DOHH2 (cell line): ENCODE data around the gene RALA.

Experiments
- H3F3A ChIP-seq: fragments of 200-600 bp; sonication (generic), shearing (Covaris generic); 2 replicates; pipeline ENCODE4 v1.6.0; 2016; ENCODE audit warnings: antibody characterized with exemption, mild to moderate bottlenecking; ENCODE audit not compliant: control insufficient read depth, insufficient read depth
- H3K27ac ChIP-seq: fragments of 200-600 bp; sonication (generic); 2 replicates; pipeline ENCODE4 v1.5.1; 2014; ENCODE audit warnings: low read depth, mild to moderate bottlenecking, low read length, moderate library complexity
- H3K27me3 ChIP-seq: fragments of 200-600 bp; sonication (generic); 2 replicates; pipeline ENCODE4 v1.6.1; 2014; ENCODE audit warnings: mild to moderate bottlenecking, low read length, mixed read lengths; ENCODE audit not compliant: control insufficient read depth
- H3K36me3 ChIP-seq: fragments of 200-600 bp; sonication (generic); 2 replicates; pipeline ENCODE4 v1.6.1; 2014; ENCODE audit warnings: mild to moderate bottlenecking, low read length, moderate library complexity, mixed read lengths; ENCODE audit not compliant: control insufficient read depth
- H3K4me1 ChIP-seq: fragments of 200-600 bp; sonication (generic); 2 replicates; pipeline ENCODE4 v1.6.1; 2014; ENCODE audit warnings: mild to moderate bottlenecking, low read length, mixed read lengths; ENCODE audit not compliant: control insufficient read depth
- H3K4me2 ChIP-seq: fragments of 200-600 bp; sonication (generic); 2 replicates; pipeline ENCODE4 v1.6.0; 2014; ENCODE audit warnings: mild to moderate bottlenecking, low read length, moderate library complexity
- H3K4me3 ChIP-seq: fragments of 200-600 bp; sonication (generic); 2 replicates; pipeline ENCODE4 v1.5.1; 2014; ENCODE audit warnings: mild to moderate bottlenecking, low read length, mixed read lengths
- H3K79me2 ChIP-seq: fragments of 200-600 bp; sonication (generic); 2 replicates; pipeline ENCODE4 v1.6.1; 2014; ENCODE audit warnings: mild to moderate bottlenecking, low read length, mixed read lengths; ENCODE audit not compliant: control insufficient read depth
- H3K9me2 ChIP-seq: fragments of 200-600 bp; sonication (generic); replicated peaks from 2 replicates; pipeline ENCODE4 v1.6.1; 2014; ENCODE audit warnings: mild to moderate bottlenecking, low read length, mixed read lengths; ENCODE audit not compliant: control insufficient read depth
- H3K9me3 ChIP-seq: fragments of 200-600 bp; sonication (generic); 2 replicates; pipeline ENCODE4 v1.6.1; 2014; ENCODE audit warnings: antibody characterized with exemption, low read length, mixed read lengths; ENCODE audit not compliant: control insufficient read depth, insufficient read depth
- H4K20me1 ChIP-seq: fragments of 200-600 bp; sonication (generic); 2 replicates; pipeline ENCODE4 v1.6.0; 2014; ENCODE audit warnings: low read depth, mild to moderate bottlenecking, antibody characterized with exemption, low read length, moderate library complexity; ENCODE audit not compliant: control insufficient read depth, insufficient read depth
- EZH2phosphoT487 ChIP-seq: fragments of 200-600 bp; sonication (generic); IDR thresholded peaks from 2 replicates; pipeline ENCODE4 v1.6.1; 2017; ENCODE audit warnings: borderline replicate concordance, mild to moderate bottlenecking, antibody characterized with exemption, low read length, moderate library complexity, mixed read lengths
- TF ChIP-seq, protein P1 (sequence below): fragments of 200-600 bp; sonication (generic); IDR thresholded peaks from one replicate; pipeline ENCODE4 v1.5.1; 2014; ENCODE audit warnings: antibody characterized with exemption, mild to moderate bottlenecking, low read depth, low read length; ENCODE audit not compliant: poor library complexity, severe bottlenecking

RALA gene

GRCh38 chr7:39746103-39746819 is 122.9 kb downstream of the RALA start:
- H3K4me1 ChIP-seq, result peaks cover 7% of the 10 kb centered on the region
- H3F3A ChIP-seq, result no peaks in the 10 kb centered on the region; the same call in 1 of the 2 replicates
- 0 out of 2 replicates have a peak, but pooled peaks cover 3% of the 10 kb centered on the region for H4K20me1 ChIP-seq
- H3K27ac ChIP-seq, result no peak overlapping the region
- H3K79me2 ChIP-seq, result peaks cover 67% of the 10 kb centered on the region
- TF ChIP-seq, protein P1, sequence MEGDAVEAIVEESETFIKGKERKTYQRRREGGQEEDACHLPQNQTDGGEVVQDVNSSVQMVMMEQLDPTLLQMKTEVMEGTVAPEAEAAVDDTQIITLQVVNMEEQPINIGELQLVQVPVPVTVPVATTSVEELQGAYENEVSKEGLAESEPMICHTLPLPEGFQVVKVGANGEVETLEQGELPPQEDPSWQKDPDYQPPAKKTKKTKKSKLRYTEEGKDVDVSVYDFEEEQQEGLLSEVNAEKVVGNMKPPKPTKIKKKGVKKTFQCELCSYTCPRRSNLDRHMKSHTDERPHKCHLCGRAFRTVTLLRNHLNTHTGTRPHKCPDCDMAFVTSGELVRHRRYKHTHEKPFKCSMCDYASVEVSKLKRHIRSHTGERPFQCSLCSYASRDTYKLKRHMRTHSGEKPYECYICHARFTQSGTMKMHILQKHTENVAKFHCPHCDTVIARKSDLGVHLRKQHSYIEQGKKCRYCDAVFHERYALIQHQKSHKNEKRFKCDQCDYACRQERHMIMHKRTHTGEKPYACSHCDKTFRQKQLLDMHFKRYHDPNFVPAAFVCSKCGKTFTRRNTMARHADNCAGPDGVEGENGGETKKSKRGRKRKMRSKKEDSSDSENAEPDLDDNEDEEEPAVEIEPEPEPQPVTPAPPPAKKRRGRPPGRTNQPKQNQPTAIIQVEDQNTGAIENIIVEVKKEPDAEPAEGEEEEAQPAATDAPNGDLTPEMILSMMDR, result peak; percentile 95
- no peak for TF ChIP-seq EZH2phosphoT487
- H3K4me2 ChIP-seq, result 0 out of 2 replicates have a peak overlapping the region, but pooled peaks have one; percentile 15
- H3K27me3 ChIP-seq, result no peaks in the 10 kb centered on the region
- H3K36me3 ChIP-seq, result peaks cover 27% of the 10 kb centered on the region
- H3K9me3 ChIP-seq, result no peaks in the 10 kb centered on the region; the same call in 1 of the 2 replicates
- H3K4me3 ChIP-seq, result no peak overlapping the region
- no peaks in the 10 kb centered on the region; the same call in 1 of the 2 replicates for H3K9me2 ChIP-seq

GRCh38 chr7:39749177-39749576 is 125.8 kb downstream of the RALA start:
- Histone ChIP-seq H4K20me1 (no peaks in the 10 kb centered on the region), H3K4me2 (no peak overlapping the region), H3K79me2 (peaks cover 54% of the 10 kb centered on the region), H3F3A (no peaks in the 10 kb centered on the region; the same call in 1 of the 2 replicates), H3K36me3 (peaks cover 18% of the 10 kb centered on the region), H3K27me3 (no peaks in the 10 kb centered on the region), H3K9me2 (no peaks in the 10 kb centered on the region; the same call in 1 of the 2 replicates), H3K27ac (no peak overlapping the region), H3K4me3 (no peak overlapping the region), H3K9me3 (no peaks in the 10 kb centered on the region; the same call in 1 of the 2 replicates), H3K4me1 (peaks cover 4% of the 10 kb centered on the region)
- TF ChIP-seq EZH2phosphoT487, result no peak
- TF ChIP-seq, protein P1, result no peak

DNA sequence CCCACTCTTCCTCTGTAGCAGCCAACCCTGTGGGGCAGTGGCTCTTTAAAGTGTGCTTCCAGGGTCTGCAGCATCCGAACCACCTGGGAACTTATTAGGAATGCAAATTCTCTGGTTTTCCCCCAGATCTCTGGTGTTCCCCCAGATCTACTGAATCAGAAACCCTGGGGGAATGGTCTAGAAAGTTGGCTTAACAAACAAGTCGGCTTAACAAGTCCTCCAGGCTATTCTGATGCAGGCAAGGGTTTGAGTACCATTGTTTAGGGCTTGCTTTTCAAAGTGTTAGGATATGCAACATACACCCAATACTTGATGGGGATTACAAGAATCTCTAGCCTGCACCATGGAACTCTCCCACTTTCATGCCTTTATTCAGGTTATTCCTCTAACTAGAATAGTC is 126.3 kb downstream of the RALA start:
- Histone ChIP-seq H3K36me3 (peaks cover 18% of the 10 kb centered on the region), H3K4me1 (peaks cover 4% of the 10 kb centered on the region), H3K4me3 (no peak overlapping the region), H3K27ac (no peak overlapping the region), H3K79me2 (peaks cover 55% of the 10 kb centered on the region), H4K20me1 (no peaks in the 10 kb centered on the region), H3K4me2 (no peak overlapping the region), H3K9me3 (no peaks in the 10 kb centered on the region; the same call in 1 of the 2 replicates), H3K27me3 (no peaks in the 10 kb centered on the region), H3F3A (no peaks in the 10 kb centered on the region; the same call in 1 of the 2 replicates), H3K9me2 (no peaks in the 10 kb centered on the region; the same call in 1 of the 2 replicates)
- TF ChIP-seq EZH2phosphoT487, result no peak
- TF ChIP-seq, protein P1, result no peak
